Trophoblast cell (in vitro differentiated cells and primary cell): ENCODE data around the gene EFNA3.
A peak's percentile ranks its signal among the peaks of the same experiment; 100 is the strongest.

Experiments used
- DNase-seq, 2 donors: peaks; one replicate each; pipeline ENCODE4 v3.0.0-alpha.2; 2016
- H2AFZ ChIP-seq: 2 replicates; pipeline ENCODE4 v1.6.1; 2013; ENCODE audit warnings: low read length, moderate library complexity, mild to moderate bottlenecking; ENCODE audit not compliant: insufficient read depth, poor library complexity
- H2AK5ac ChIP-seq: 2 replicates; pipeline ENCODE4 v1.6.1; 2013; ENCODE audit warnings: mild to moderate bottlenecking, low read length
- H2BK120ac ChIP-seq: 2 replicates; pipeline ENCODE4 v1.6.1; 2013; ENCODE audit warnings: low read length, mild to moderate bottlenecking, moderate library complexity; ENCODE audit not compliant: insufficient read depth, poor library complexity
- H2BK12ac ChIP-seq: 2 replicates; pipeline ENCODE4 v1.6.1; 2013; ENCODE audit warnings: mild to moderate bottlenecking, low read length, moderate library complexity
- H2BK5ac ChIP-seq: 2 replicates; pipeline ENCODE4 v1.6.1; 2013; ENCODE audit warnings: low read length, low read depth, moderate library complexity, mild to moderate bottlenecking; ENCODE audit not compliant: poor library complexity
- H3K14ac ChIP-seq: 2 replicates; pipeline ENCODE4 v1.6.1; 2013; ENCODE audit warnings: mild to moderate bottlenecking, low read length
- H3K18ac ChIP-seq: 2 replicates; pipeline ENCODE4 v1.6.1; 2013; ENCODE audit warnings: mild to moderate bottlenecking, low read length
- H3K23ac ChIP-seq: 2 replicates; pipeline ENCODE4 v1.6.1; 2013; ENCODE audit warnings: low read length
- H3K27ac ChIP-seq: 2 replicates; pipeline ENCODE4 v1.5.1; 2013; ENCODE audit warnings: low read depth, mild to moderate bottlenecking, inconsistent platforms, low read length, moderate library complexity
- H3K27me3 ChIP-seq: 2 replicates; pipeline ENCODE4 v1.6.1; 2013; ENCODE audit warnings: inconsistent platforms, mild to moderate bottlenecking, low read length, moderate library complexity; ENCODE audit not compliant: insufficient read depth
- H3K36me3 ChIP-seq, 2 experiments: 1 replicate in 1 of 2; 2 replicates in 1 of 2; pipeline ENCODE4 v1.6.1; 2013; ENCODE audit warnings: low read length in 2 of 2, mild to moderate bottlenecking in 2 of 2, moderate library complexity in 1 of 2; ENCODE audit not compliant: insufficient read depth in 2 of 2, control insufficient read depth in 1 of 2
- H3K4ac ChIP-seq: 2 replicates; pipeline ENCODE4 v1.6.1; 2013; ENCODE audit warnings: low read depth, mild to moderate bottlenecking, low read length, moderate library complexity
- H3K4me1 ChIP-seq, 2 experiments: 1 replicate in 1 of 2; 2 replicates in 1 of 2; pipeline ENCODE4 v1.6.1; 2013; ENCODE audit warnings: low read length in 2 of 2, mild to moderate bottlenecking in 2 of 2, moderate library complexity in 1 of 2; ENCODE audit not compliant: insufficient read depth in 2 of 2, control insufficient read depth in 1 of 2
- H3K4me2 ChIP-seq: 2 replicates; pipeline ENCODE4 v1.6.1; 2013; ENCODE audit warnings: inconsistent platforms, mild to moderate bottlenecking, low read length, moderate library complexity
- H3K4me3 ChIP-seq: 2 replicates; pipeline ENCODE4 v1.5.1; 2013; ENCODE audit warnings: mild to moderate bottlenecking, low read depth, low read length, inconsistent platforms
- H3K79me1 ChIP-seq: one replicate; pipeline ENCODE4 v1.6.1; 2013; ENCODE audit warnings: low read length
- H3K79me2 ChIP-seq: 2 replicates; pipeline ENCODE4 v1.6.1; 2013; ENCODE audit warnings: low read length, mild to moderate bottlenecking; ENCODE audit not compliant: control insufficient read depth, insufficient read depth, poor library complexity
- H3K9ac ChIP-seq: 2 replicates; pipeline ENCODE4 v1.6.1; 2013; ENCODE audit warnings: mild to moderate bottlenecking, low read length
- H3K9me3 ChIP-seq: 2 replicates; pipeline ENCODE4 v1.6.1; 2013; ENCODE audit warnings: low read depth, mild to moderate bottlenecking, control low read depth, inconsistent platforms, low read length; ENCODE audit not compliant: insufficient read depth
- H4K12ac ChIP-seq: 2 replicates; pipeline ENCODE4 v1.6.1; 2013; ENCODE audit warnings: low read depth, mild to moderate bottlenecking, low read length, moderate library complexity
- H4K8ac ChIP-seq: 2 replicates; pipeline ENCODE4 v1.6.1; 2013; ENCODE audit warnings: low read depth, mild to moderate bottlenecking, low read length, moderate library complexity
- H4K91ac ChIP-seq: one replicate; pipeline ENCODE4 v1.6.1; 2013; ENCODE audit warnings: low read depth, mild to moderate bottlenecking, low read length, moderate library complexity
- WGBS: extraction: QIAGEN DNeasy Blood & Tissue Kit; methylation state at CpG from one replicate; pipeline ENCODE4 v1.1.7; 2013; ENCODE audit warnings: missing lambda C conversion rate; ENCODE audit not compliant: insufficient read length, insufficient coverage; ENCODE audit errors: extremely low coverage; 5-methylcytosine and 5-hydroxymethylcytosine counted together

The EFNA3 gene

GRCh38 chr1:155061381-155062150 lies 17.1 kb upstream of the EFNA3 start:
- no peak overlapping the region for H3K4me3 ChIP-seq
- H3K27ac ChIP-seq, result no peak overlapping the region
- no peak overlapping the region for H3K18ac ChIP-seq
- no peak overlapping the region for H2BK120ac ChIP-seq
- H3K14ac ChIP-seq, result no peak overlapping the region
- DNase-seq, result peak; percentile 64 to 91
- no peak overlapping the region for H3K4me2 ChIP-seq
- no peak overlapping the region for H3K4ac ChIP-seq
- no peak overlapping the region for H3K23ac ChIP-seq
- H3K27me3 ChIP-seq, result no peaks in the 10 kb centered on the region
- H2AFZ ChIP-seq, result no peak overlapping the region
- H3K9ac ChIP-seq, result no peak overlapping the region
- WGBS, result no CpG with 5 or more reads among the region's 21 CpGs
- no peaks in the 10 kb centered on the region for H3K9me3 ChIP-seq
- no peak overlapping the region for H2AK5ac ChIP-seq
- H4K12ac ChIP-seq, result no peak overlapping the region
- no peak overlapping the region for H2BK12ac ChIP-seq
- peaks cover 7 to 12% of the 10 kb centered on the region in 2 experiments for H3K4me1 ChIP-seq
- peaks cover 4 to 7% of the 10 kb centered on the region in 2 experiments for H3K36me3 ChIP-seq
- peaks cover 5% of the 10 kb centered on the region for H3K79me2 ChIP-seq
- peaks cover 6% of the 10 kb centered on the region for H3K79me1 ChIP-seq
- H2BK5ac ChIP-seq, result no peak overlapping the region
- no peak overlapping the region for H4K8ac ChIP-seq
- no peak overlapping the region for H4K91ac ChIP-seq

GRCh38 chr1:155062151-155062686 lies 16.4 kb upstream of the EFNA3 start:
- H2BK12ac ChIP-seq, result no peak overlapping the region
- peaks cover 7 to 12% of the 10 kb centered on the region in 2 experiments for H3K4me1 ChIP-seq
- peaks cover 6% of the 10 kb centered on the region for H3K79me1 ChIP-seq
- no peak overlapping the region for H3K4me3 ChIP-seq
- H3K79me2 ChIP-seq, result peaks cover 5% of the 10 kb centered on the region
- no peak overlapping the region for H3K18ac ChIP-seq
- no peak for DNase-seq
- peak overlapping the region; percentile 77 for H3K4me2 ChIP-seq
- H3K27ac ChIP-seq, result no peak overlapping the region
- H4K91ac ChIP-seq, result no peak overlapping the region
- H2AK5ac ChIP-seq, result no peak overlapping the region
- H2AFZ ChIP-seq, result peak overlapping the region; percentile 23
- H3K9me3 ChIP-seq, result no peaks in the 10 kb centered on the region
- no peak overlapping the region for H3K4ac ChIP-seq
- no peak overlapping the region for H4K12ac ChIP-seq
- H3K23ac ChIP-seq, result no peak overlapping the region
- H2BK5ac ChIP-seq, result no peak overlapping the region
- H3K9ac ChIP-seq, result no peak overlapping the region
- no peak overlapping the region for H2BK120ac ChIP-seq
- H3K14ac ChIP-seq, result no peak overlapping the region
- no peak overlapping the region for H4K8ac ChIP-seq
- WGBS, result no CpG with 5 or more reads among the region's 29 CpGs
- H3K27me3 ChIP-seq, result no peaks in the 10 kb centered on the region
- peaks cover 11 to 13% of the 10 kb centered on the region in 2 experiments for H3K36me3 ChIP-seq

GRCh38 chr1:155062702-155063411 lies 15.8 kb upstream of the EFNA3 start:
- no peak overlapping the region for H3K4ac ChIP-seq
- peaks cover 6% of the 10 kb centered on the region for H3K79me1 ChIP-seq
- H3K79me2 ChIP-seq, result peaks cover 5% of the 10 kb centered on the region
- no CpG with 5 or more reads among the region's 46 CpGs for WGBS
- no peak overlapping the region for H2BK12ac ChIP-seq
- H4K91ac ChIP-seq, result no peak overlapping the region
- H3K4me3 ChIP-seq, result peak overlapping the region; percentile 25
- no peak overlapping the region for H3K23ac ChIP-seq
- peaks cover 11 to 13% of the 10 kb centered on the region in 2 experiments for H3K36me3 ChIP-seq
- H4K12ac ChIP-seq, result no peak overlapping the region
- H3K27me3 ChIP-seq, result no peaks in the 10 kb centered on the region
- H3K18ac ChIP-seq, result no peak overlapping the region
- peak overlapping the region; percentile 77 for H3K4me2 ChIP-seq
- H3K27ac ChIP-seq, result no peak overlapping the region
- H3K9ac ChIP-seq, result peak overlapping the region; percentile 8
- H3K4me1 ChIP-seq, result peaks cover 7 to 12% of the 10 kb centered on the region in 2 experiments
- H2AFZ ChIP-seq, result peak overlapping the region; percentile 18
- H2BK5ac ChIP-seq, result no peak overlapping the region
- no peak overlapping the region for H4K8ac ChIP-seq
- no peak overlapping the region for H2BK120ac ChIP-seq
- no peak overlapping the region for H3K14ac ChIP-seq
- no peaks in the 10 kb centered on the region for H3K9me3 ChIP-seq
- peak; percentile 32 to 64 for DNase-seq
- no peak overlapping the region for H2AK5ac ChIP-seq

- Histone ChIP-seq H3K27ac (peak within 1 kb of the TSS; percentile 84), H3K79me2 (peaks cover 5% of the 10 kb centered on the region), H3K36me3 (peaks cover 12 to 16% of the 10 kb centered on the region in 2 experiments), H4K12ac (peak within 1 kb of the TSS; percentile 80), H2AFZ (peak within 1 kb of the TSS; percentile 82), H4K91ac (peak within 1 kb of the TSS; percentile 82), H3K79me1 (peaks cover 6% of the 10 kb centered on the region), H3K4ac (peak within 1 kb of the TSS; percentile 82), H4K8ac (peak within 1 kb of the TSS; percentile 90), H3K18ac (peak within 1 kb of the TSS; percentile 95), H3K9ac (peak within 1 kb of the TSS; percentile 90), H3K27me3 (no peaks in the 10 kb centered on the region), H3K4me3 (peak within 1 kb of the TSS; percentile 95), H3K14ac (peak within 1 kb of the TSS; percentile 90), H2BK12ac (no peak within 1 kb of the TSS), H2AK5ac (peak within 1 kb of the TSS; percentile 26), H2BK120ac (peak within 1 kb of the TSS; percentile 75), H3K4me1 (peaks cover 7 to 12% of the 10 kb centered on the region in 2 experiments), H3K9me3 (no peaks in the 10 kb centered on the region), H2BK5ac (peak within 1 kb of the TSS; percentile 85), H3K23ac (no peak within 1 kb of the TSS), H3K4me2 (peak within 1 kb of the TSS; percentile 77)
- peak; percentile 67 to 85 for DNase-seq
- no CpG with 5 or more reads among the region's 57 CpGs for WGBS
Measured at GRCh38 chr1:155063550-155064110, 15.0 kb upstream of the EFNA3 start, which contains the start of gene EFNA4. Gene EFNA4, plus strand, starts transcription at chr1:155063740. Its CDS starts 84 bp downstream, at chr1:155063824.
